Muscle of back (tissue), 11 donors: ENCODE measurements around the gene HELZ2. TPM values are rescaled to one million over a fixed set of nuclear protein-coding genes. Genes with fewer than 3 reads are reported as not detected.

Source experiments
- DNase-seq, 3 donors: peaks; one replicate each; pipeline versions ENCODE4 v3.0.0 to v3.0.0-alpha.2; 2013
- polyA plus RNA-seq, 10 donors: library from polyadenylated mRNA; unstranded; fragments of 120-200 nt; gene quantifications; one replicate each; pipeline ENCODE4 v1.2.1, GENCODE V29; 2013; ENCODE audit not compliant: insufficient read length in 10 of 10

Gene HELZ2
- polyA plus RNA-seq, 10 donors: 5.2 to 11.1 (median 6.8) TPM

GRCh38 chr20:63598479-63599395, 24.7 kb upstream of the HELZ2 start:
- no peak for DNase-seq

DNA sequence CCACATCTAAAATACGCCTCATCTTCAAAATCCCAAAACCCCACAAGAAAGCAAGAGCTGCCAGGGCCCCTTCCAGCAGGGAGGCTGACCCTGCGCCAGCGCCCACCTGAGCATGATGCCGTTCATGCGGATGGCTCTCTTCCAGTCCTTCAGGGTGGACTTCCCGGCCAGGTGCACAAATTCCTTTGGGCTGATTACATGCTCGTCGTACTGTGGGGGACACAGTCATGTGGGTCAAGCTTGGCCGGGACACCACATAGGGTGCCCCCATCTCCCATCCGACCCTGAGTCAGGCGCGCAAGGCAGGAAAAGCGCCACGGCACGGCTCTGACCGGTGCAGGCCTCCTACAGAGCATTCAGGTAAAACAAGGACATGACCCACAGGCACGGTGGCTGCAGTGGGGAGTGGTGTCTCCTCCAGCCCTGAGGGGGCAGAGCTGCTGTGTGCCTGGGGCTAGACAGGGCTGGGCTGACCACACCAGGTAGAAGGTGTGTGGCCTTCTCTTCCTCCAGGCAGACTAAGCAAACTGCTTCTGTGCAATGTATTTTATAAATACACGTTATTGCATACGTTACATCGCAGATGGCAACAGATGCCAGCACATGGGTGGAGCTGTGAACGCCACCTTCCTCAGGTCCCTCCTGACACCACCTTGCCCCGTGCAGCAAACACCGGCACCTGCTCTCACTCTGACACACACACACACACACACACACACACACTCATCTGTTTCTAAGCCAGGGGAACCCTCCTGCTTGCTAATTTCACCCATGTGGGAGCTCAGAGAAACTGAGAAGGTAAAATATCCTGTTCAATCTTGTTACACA, 23.8 kb upstream of the HELZ2 start:
- no peak for DNase-seq

DNA sequence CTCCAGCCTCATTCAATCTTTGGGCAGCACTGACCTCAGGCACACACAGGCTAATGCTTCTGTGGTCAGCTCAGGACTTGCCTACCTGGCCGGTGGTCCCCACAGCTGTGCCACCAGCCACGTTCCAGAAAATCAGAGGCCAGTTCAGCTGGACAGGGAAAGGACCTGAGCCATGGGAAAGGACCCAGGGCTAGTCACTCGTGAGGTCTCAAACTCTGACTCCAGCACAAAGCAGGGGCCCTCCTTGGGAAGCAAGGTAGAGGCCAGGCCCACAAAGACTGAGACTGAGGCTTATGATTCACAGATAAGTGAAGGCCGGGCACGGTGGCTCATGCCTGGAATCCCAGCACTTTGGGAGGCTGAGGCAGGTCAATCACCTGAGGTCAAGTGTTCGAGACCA, 22.4 kb upstream of the HELZ2 start:
- no peak for DNase-seq

- DNase-seq: no peak
These were observed 21.5 kb upstream of the HELZ2 start for GRCh38 chr20:63595416-63596127.

DNA sequence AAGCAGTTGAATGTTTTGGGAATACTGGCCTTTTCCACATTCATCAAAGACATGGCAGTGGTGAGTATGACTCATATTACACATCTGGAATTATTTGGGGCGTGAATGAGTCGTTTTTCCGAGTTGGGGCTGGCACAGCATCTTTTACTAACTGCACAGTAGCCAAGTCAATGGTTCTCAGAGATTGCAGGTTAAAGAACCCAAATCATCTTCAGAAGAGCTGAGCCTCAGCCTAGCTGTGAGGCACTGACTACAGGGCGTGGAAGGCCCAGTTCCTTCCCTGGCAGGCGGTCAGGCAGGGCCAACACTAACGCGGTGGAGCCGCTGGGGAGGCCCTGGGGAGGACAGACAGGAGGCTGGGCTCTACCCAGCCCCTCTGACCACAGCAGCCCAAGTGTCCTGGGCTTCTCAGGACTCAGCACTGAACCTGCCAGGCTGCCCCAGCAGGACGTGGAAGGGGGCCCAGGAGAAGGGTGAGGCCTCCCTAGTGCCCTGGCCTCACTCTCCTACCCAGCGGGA, 20.1 kb upstream of the HELZ2 start:
- DNase-seq: peak in 2 of 3 donors; percentile 39 to 54

DNA sequence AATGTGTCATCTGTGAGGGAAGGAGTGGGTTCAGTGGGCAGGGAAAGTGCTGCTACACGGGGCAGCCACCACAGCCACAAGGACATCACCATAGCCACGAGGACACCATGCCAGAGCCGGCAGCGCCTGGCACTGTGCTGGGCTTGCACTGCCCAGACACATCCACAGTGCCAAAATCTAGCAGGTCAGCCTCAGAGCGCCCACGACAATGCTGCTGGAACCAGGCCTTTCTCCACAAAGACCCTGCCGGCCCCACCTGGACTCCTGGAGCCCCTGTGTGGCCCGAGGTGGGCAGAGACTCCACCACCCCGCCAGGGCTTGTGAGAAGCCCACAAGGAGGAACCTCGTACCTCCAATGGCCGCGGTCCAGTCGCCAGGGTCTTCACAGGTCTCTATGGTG, 18.6 kb upstream of the HELZ2 start:
- DNase-seq: no peak

GRCh38 chr20:63591786-63592355, 17.8 kb upstream of the HELZ2 start:
- no peak for DNase-seq

DNA sequence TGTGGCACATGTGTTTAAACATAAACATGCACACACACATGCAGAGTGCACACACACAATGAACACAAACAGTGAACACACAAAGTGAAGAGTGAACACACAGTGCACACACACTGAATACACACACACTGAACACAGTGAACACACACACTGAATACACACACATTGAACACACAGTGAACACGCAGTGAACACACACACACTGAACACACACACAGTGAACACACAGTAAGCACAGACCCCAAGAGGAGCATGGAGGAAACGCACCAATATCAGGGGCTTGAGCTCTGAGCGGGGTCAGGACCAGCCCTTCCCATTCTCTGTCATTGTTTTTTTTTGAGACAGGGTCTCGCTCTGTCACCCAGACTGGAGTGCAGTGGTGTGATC, 17.1 kb upstream of the HELZ2 start:
- no peak for DNase-seq

DNA sequence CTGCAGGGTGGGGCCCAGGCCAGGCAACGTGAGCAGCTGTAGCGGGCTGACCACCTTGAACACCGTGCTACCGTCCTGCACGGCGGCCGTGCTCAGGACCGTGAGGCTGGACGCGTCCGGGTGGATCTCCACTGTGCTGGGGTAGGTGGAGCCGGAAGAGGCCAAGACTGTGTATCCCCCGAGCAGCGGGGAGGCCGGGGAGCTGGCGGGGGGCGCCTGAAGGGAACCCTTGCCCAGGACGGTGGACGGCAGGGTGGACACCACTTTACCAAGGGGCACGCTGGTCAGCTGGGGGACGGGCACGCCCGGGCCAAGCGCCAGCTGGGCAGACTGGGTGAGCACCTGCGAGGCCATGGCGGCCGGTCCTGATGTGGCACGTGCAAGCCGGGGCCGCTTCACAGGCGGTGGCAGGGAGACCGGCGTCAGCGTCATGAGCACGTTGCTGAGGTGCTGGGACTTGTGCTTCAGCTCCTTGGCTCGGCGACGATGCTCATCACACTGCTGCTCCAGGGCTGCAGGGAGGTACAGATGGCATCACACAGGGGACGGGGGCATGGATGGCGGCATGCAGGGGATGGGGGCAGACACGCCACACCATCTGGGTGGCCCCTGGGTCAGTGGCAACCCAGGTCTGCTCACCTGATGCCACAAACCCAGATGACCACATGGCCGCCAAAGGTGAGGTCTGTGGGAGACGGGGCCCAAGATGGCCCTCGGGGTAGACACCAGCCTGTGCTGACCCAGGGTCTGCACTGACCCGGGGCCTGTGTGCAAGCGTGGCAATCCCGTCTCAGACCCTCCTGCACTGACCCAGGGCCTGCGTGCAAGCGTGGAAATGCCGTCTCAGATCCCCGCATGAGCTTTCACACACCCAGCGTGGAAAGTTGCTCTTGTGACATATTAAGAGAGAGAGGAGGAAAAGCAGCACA, 16.4 kb upstream of the HELZ2 start:
- DNase-seq: no peak

GRCh38 chr20:63589261-63590217, 15.5 kb upstream of the HELZ2 start:
- peak in 1 of 3 donors; percentile 39 for DNase-seq

DNA sequence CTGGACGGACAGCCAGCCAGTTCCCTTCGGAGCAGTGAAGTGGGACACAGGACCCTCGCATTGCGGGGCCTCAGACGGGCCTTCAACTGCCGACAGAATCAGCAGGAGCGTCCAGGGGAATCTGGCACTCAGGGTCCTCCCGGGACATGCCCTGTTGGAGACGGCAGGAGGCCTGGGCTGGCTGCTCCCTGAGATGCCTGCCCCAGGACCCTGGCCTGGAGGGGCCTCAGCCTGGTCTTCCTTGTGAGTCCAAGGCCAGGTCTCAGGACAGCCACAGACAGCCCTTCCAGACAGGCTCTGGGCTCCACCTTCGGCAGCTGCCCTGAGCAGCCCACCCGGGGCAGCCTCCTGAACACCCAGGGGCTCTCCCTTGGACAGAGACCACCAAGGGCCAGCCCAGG, 14.6 kb upstream of the HELZ2 start:
- DNase-seq: no peak

GRCh38 chr20:63587776-63588591, 13.9 kb upstream of the HELZ2 start:
- peak in 1 of 3 donors; percentile 39 for DNase-seq

GRCh38 chr20:63587256-63587655, 13.2 kb upstream of the HELZ2 start:
- DNase-seq: no peak

DNA sequence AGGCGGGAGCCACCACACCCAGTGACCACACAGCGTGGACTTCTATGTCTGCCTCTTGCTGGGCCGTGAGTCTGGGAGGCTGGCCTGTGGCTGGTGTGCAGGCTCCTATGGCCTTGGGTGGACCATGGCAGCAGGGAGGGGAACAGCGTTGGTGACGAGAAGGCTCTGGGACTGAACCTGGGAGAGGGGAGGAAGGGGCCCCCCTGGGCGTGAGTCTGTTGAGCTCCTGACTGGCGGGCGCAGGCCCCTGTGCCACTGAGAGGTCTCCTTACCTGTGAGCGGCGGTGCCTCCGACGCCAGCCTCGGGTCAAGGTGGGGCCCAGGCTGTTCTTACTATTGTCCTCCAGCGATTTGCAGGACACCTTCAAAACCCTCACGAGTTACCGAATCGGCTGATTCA, 12.8 kb upstream of the HELZ2 start:
- DNase-seq: no peak

DNA sequence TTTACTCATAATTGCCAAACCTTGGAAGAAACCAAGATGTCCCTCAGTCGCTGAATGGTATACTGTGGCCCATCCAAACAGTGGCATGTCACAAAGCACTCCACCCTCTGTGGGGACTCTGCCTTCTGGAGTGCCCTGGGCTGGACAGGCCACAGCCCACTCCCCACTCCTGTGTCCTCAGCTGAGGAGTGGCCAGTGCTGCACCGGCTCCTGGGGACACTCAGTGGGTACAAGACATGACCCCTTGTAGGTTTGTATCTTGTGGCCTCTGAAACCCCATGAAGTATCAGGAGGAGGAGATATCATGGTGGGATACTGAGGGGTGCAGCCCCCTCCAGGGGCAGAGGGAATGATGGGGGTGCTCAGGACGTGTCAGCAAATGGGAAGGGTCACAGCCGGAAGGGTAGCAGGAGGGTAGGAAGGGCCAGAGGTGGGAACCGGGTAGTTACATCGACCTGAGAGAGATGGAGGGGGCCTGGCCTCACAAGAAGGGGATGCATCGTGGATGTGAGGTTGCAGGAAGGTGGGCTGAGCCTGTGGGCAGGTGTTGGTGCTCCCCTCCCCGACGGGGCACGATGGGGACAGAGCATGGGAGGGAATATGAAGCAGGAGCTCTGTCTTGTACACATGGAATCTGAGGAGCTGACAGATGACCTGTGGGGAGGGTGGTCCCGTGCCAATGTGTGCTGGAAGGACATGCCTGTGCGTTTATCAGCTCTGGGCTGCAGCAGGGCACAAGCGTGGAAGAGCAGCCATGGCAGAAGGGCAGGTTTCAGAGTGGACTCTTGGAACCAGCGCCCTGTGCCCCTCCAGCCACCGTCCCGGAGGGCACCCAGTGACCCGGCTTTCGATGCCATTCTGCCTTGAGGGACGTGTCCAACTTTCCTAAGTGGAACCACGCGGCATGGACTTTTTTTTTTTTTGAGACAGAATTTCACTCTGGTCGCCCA, 11.9 kb upstream of the HELZ2 start:
- DNase-seq: no peak

DNA sequence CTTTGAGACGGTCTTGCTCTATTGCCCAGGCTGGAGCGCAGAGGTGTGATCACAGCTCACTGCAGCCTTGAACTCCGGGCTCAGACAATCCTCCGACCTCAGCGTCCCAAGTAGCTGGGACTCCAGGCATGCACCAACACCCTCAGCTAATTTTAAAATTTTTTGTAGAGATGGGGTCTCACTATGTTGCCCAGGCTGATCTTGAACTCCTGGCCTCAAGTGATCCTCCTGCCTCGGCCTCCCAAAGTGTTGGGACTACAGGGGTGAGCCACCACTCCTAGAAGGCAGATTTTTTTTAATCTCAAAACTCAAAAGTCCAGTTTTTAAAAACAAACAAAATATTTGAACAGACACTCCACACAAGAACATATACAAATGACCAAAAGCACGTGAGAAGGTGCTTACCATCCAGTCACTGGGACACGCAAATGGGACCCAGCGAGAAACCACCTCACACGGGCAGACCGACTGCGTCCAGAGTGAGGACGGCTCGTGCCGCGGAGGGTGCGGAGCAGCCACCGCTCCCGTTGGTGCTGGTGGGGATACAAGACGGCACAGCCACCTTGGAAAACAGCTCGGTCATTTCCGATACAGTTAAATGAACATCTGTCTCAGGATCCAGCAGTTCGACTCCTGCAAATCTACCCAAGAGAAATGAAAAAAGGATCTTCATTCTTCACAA, 8.5 kb upstream of the HELZ2 start:
- no peak for DNase-seq
